Fibroblast of the aortic adventitia (primary cell): ENCODE results near the gene VANGL2. TPM values are rescaled to one million over a fixed set of nuclear protein-coding genes. Genes with fewer than 3 reads are reported as not detected.

Experiments
- DNase-seq: peaks from one replicate; pipeline ENCODE4 v3.0.0-alpha.2; 2010; ENCODE audit warnings: low read depth
- H3K4me3 ChIP-seq: 2 replicates; pipeline ENCODE4 v1.5.1; 2011; ENCODE audit warnings: low read depth, mild to moderate bottlenecking, control low read depth, low read length, moderate library complexity
- total RNA-seq: library from RNA; depleted of rRNA; stranded (reverse); fragments of >200 nt; gene quantifications from 2 replicates; pipeline ENCODE4 v1.2.3, GENCODE V29; 2012; ENCODE audit warnings: low replicate concordance
- TF ChIP-seq, protein P1 (sequence below): IDR thresholded peaks from 2 replicates; pipeline ENCODE4 v1.5.1; 2011; ENCODE audit warnings: mild to moderate bottlenecking, low read length, control low read depth, inconsistent platforms; ENCODE audit not compliant: insufficient read depth

Gene VANGL2
- total RNA-seq, 1 donor = not detected

GRCh38 chr1:160432371-160432786 lies 32.0 kb downstream of the VANGL2 start:
- TF ChIP-seq, protein P1, sequence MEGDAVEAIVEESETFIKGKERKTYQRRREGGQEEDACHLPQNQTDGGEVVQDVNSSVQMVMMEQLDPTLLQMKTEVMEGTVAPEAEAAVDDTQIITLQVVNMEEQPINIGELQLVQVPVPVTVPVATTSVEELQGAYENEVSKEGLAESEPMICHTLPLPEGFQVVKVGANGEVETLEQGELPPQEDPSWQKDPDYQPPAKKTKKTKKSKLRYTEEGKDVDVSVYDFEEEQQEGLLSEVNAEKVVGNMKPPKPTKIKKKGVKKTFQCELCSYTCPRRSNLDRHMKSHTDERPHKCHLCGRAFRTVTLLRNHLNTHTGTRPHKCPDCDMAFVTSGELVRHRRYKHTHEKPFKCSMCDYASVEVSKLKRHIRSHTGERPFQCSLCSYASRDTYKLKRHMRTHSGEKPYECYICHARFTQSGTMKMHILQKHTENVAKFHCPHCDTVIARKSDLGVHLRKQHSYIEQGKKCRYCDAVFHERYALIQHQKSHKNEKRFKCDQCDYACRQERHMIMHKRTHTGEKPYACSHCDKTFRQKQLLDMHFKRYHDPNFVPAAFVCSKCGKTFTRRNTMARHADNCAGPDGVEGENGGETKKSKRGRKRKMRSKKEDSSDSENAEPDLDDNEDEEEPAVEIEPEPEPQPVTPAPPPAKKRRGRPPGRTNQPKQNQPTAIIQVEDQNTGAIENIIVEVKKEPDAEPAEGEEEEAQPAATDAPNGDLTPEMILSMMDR = no peak
- no peak overlapping the region for H3K4me3 ChIP-seq
- no peak for DNase-seq

- no peak overlapping the region for H3K4me3 ChIP-seq
- no peak for DNase-seq
- TF ChIP-seq, protein P1 = no peak
Measured at GRCh38 chr1:160436966-160437365, 36.6 kb downstream of the VANGL2 start.

DNA sequence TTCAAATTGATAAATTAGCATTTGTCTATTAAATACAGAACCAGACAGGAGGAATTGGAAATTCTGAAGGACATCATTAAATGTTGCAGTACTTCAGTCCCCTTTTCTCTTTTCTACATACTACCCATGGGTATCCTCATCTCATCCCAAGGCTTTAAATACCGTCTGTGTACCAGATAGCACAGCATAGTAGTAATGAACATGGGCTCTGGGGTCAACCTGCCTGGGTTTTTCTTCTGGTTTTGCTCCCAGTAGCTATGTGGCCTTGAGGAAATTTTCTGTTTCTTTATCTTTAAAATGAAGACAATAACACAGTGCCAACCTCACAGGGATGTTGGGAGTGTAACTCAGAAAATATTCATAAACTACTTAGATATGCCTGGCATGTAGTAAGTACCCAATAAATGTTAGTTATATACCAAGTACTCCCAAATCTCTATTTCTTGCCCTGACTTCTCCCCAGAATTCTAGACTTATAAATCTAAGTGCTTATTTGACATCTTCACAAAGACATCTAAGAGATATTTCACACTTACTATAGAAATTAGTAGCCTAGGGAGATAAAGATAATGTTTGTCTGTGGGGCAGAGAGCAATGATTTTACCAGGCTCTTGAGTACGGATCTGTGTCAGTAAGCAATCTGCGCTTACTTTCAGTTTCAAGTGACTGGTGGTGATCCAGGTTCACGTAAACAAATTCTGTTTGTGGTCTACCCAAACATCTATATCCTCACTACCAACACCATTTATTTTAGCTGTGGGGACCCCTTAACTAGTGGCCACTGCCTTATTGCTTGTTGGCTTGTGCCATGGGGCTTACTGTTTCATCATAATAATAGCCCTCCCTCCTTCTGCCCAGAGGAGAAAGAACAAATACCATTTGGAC lies 37.3 kb downstream of the VANGL2 start:
- no peak overlapping the region for H3K4me3 ChIP-seq
- TF ChIP-seq, protein P1 = no peak
- DNase-seq = no peak

DNA sequence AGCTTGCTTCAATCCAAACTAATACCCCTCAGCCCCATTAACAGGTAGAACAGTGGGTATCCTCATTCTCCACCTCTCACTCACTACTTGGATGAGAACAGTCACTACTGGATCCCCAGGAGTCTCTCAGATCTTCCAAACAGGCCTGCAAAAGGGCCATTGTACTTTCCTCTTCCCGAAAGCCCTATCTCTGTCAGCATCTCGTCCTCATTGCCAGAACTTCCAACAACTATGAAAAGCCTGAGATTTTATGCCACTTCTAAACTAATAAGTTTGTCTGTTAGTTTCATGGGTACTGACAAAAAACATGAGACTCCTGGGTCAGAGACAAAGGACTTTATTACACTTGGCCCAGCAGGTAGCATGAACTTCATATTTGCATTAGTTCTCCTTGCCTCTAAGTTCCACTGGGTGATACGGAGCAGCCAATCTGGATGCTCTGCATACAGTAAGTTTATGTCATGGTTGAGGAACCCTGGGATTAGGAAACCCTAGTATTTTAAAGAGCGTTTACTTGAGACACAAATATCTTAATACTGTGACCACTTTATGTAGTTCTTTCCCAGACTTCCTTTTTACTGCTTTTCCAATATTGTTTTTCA lies 38.1 kb downstream of the VANGL2 start:
- TF ChIP-seq, protein P1 = no peak
- no peak overlapping the region for H3K4me3 ChIP-seq
- DNase-seq = no peak

DNA sequence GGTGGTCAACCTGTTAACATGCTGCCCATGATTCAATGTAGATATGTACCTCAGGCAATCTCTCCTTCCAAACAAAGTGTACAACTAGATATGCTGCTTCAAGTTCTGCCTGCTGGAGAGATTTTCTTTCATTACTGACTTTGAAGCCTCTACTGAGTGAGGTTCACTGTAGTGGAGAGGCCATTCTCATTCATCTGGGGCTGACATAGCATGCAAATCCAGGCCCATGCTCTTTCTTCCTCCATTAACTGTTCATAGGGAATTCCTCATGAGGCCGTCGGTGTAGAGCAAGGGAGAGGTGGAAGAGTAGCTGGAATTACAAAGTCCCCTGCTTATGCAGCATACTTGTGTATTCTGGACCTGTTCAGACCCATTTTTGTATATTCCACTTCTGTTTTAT lies 38.6 kb downstream of the VANGL2 start:
- no peak overlapping the region for H3K4me3 ChIP-seq
- no peak for DNase-seq
- TF ChIP-seq, protein P1 = no peak

GRCh38 chr1:160439718-160440117 lies 39.4 kb downstream of the VANGL2 start:
- TF ChIP-seq, protein P1 = no peak
- no peak overlapping the region for H3K4me3 ChIP-seq
- DNase-seq = no peak
